Kidney (tissue), 14 donors: ENCODE measurements around the gene AUTS2. TPM values are rescaled to one million over a fixed set of nuclear protein-coding genes. Genes with fewer than 3 reads are reported as not detected.

Source experiments
- DNase-seq, 5 donors: peaks; one replicate each; pipeline ENCODE4 v3.0.0-alpha.2; 2013 to 2020
- FAIRE-seq: peaks from 2 replicates; lab custom pipeline; 2012; peaks lifted over from hg19 to GRCh38; lab: Jason Lieb, UNC
- H3K27ac ChIP-seq, 2 donors: one replicate each; pipeline ENCODE4 v1.7.0; 2013; ENCODE audit warnings: low read depth in 2 of 2, low read length in 2 of 2, inconsistent platforms in 1 of 2
- H3K27me3 ChIP-seq: one replicate; pipeline ENCODE4 v1.7.1; 2013; ENCODE audit warnings: low read length, inconsistent platforms; ENCODE audit not compliant: control insufficient read depth, insufficient read depth
- H3K36me3 ChIP-seq, 3 donors: one replicate each; pipeline versions ENCODE4 v1.7.0 to v1.7.1; 2013; ENCODE audit warnings: low read length in 3 of 3, control low read depth in 1 of 3, inconsistent platforms in 1 of 3; ENCODE audit not compliant: insufficient read depth in 3 of 3, control insufficient read depth in 2 of 3
- H3K4me1 ChIP-seq, 3 donors: one replicate each; pipeline versions ENCODE4 v1.7.0 to v1.7.1; 2013; ENCODE audit warnings: low read length in 3 of 3, inconsistent platforms in 1 of 3, low read depth in 1 of 3; ENCODE audit not compliant: control insufficient read depth in 2 of 3, insufficient read depth in 2 of 3
- H3K4me3 ChIP-seq, 3 donors: one replicate each; pipeline versions ENCODE4 v1.7.0 to v1.8.1; 2013; ENCODE audit warnings: low read length in 3 of 3, control low read depth in 1 of 3, inconsistent platforms in 1 of 3
- H3K9ac ChIP-seq, 3 donors: one replicate each; pipeline versions ENCODE4 v1.7.0 to v1.7.1; 2013; ENCODE audit warnings: low read length in 3 of 3, control low read depth in 1 of 3, inconsistent platforms in 1 of 3
- H3K9me3 ChIP-seq, 3 donors: one replicate each; pipeline versions ENCODE4 v1.7.0 to v1.7.1; 2013; ENCODE audit warnings: low read length in 3 of 3, control low read depth in 1 of 3, inconsistent platforms in 1 of 3; ENCODE audit not compliant: control insufficient read depth in 2 of 3, insufficient read depth in 1 of 3
- intact Hi-C: fragments of 100-400 bp; cut with DNase I; formaldehyde crosslinking; loops from one replicate; pipeline ENCODE4 v1.11.1; 2022
- polyA plus RNA-seq: library from polyadenylated mRNA; stranded (reverse); fragments of 350-450 nt; fragmentation: Illumina TruSeq; extraction: RNeasy Lipid Tissue Mini Kit (QIAGEN cat#74804); gene quantifications from one replicate; pipeline ENCODE4 v1.2.3, GENCODE V29; 2014; ENCODE audit warnings: low read depth, low replicate concordance; ENCODE audit not compliant: insufficient read depth
- total RNA-seq: library from RNA; stranded (reverse); fragmentation: NEBNext Ultra II Directional; extraction: Animal tissue kit (Norgen Biotek cat#: 25700); gene quantifications from one replicate; pipeline ENCODE4 v1.2.1, GENCODE V29; 2021
- TF ChIP-seq, protein P1 (sequence below): IDR thresholded peaks from 3 replicates; pipeline ENCODE4 v1.5.1; 2012; ENCODE audit warnings: mild to moderate bottlenecking, moderate library complexity, borderline replicate concordance; ENCODE audit not compliant: insufficient read depth; ENCODE audit errors: extremely low read depth
- donor health status: control.
- donor health status: control.
- donor health status: control.
- donor health status: control.
- donor health status: control.
- donor health status: DM: yes; HTN: yes; CAD: no.
- donor health status: Normal renal cell carcinoma (clear cell type).

The AUTS2 gene
- total and polyA plus RNA-seq, 2 donors from 2014 or later = 5.2 to 33.8 TPM

DNA sequence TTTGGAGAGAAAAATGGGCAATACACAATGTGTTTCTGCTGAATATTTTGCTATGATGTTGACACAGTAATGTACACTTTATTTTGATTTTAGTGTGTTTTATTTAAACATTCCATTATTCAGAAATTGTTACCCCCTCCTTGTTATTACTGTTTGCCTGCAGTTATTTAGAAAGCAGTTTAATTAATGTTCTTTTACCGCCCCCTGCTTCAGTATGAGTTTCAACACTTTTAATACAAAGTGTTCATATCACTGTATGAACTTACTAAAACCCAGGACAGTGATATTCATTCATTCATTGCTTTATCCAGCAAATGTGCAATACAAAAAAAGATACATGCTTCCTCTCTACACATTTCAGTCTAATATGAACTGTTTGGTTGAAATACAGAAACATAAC, 159.3 kb downstream of the AUTS2 start:
- DNase-seq (no peak), FAIRE-seq (no peak)
- Histone ChIP-seq H3K27ac (no peak overlapping the region), H3K9me3 (no peaks in the 10 kb centered on the region), H3K9ac (no peak overlapping the region), H3K27me3 (no peaks in the 10 kb centered on the region), H3K4me1 (no peaks in the 10 kb centered on the region), H3K4me3 (no peak overlapping the region), H3K36me3 (no peaks in the 10 kb centered on the region)
- intact Hi-C loops = no loop called here
- TF ChIP-seq, protein P1, sequence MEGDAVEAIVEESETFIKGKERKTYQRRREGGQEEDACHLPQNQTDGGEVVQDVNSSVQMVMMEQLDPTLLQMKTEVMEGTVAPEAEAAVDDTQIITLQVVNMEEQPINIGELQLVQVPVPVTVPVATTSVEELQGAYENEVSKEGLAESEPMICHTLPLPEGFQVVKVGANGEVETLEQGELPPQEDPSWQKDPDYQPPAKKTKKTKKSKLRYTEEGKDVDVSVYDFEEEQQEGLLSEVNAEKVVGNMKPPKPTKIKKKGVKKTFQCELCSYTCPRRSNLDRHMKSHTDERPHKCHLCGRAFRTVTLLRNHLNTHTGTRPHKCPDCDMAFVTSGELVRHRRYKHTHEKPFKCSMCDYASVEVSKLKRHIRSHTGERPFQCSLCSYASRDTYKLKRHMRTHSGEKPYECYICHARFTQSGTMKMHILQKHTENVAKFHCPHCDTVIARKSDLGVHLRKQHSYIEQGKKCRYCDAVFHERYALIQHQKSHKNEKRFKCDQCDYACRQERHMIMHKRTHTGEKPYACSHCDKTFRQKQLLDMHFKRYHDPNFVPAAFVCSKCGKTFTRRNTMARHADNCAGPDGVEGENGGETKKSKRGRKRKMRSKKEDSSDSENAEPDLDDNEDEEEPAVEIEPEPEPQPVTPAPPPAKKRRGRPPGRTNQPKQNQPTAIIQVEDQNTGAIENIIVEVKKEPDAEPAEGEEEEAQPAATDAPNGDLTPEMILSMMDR = no peak

DNA sequence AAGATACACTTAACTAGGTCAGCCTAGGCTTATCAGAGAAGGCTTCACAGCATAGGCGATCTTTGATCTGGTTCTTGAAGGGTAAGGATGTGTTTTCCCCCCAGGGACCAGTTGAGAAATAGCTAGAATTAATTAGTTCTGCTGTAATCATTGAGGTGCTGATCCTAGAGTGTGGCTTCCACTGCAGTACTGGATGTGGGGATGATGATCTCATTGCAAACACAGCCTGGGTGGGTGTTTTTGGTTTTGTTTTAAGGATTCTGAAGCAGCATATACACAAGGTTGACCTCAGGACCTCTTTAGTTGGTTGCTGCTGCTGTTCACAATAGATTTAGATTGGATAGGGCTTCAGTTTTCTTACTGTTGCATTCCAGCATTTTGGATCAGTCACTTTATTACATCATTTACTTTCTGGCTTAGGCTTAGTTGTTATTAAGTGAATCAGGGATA, 159.7 kb downstream of the AUTS2 start:
- H3K27ac ChIP-seq = no peak overlapping the region
- intact Hi-C loops = no loop called here
- H3K36me3 ChIP-seq = no peaks in the 10 kb centered on the region
- FAIRE-seq (no peak), DNase-seq (no peak)
- no peak overlapping the region for H3K4me3 ChIP-seq
- H3K4me1 ChIP-seq = no peaks in the 10 kb centered on the region
- TF ChIP-seq, protein P1 = no peak
- no peaks in the 10 kb centered on the region for H3K27me3 ChIP-seq
- H3K9ac ChIP-seq = no peak overlapping the region
- no peaks in the 10 kb centered on the region for H3K9me3 ChIP-seq

DNA sequence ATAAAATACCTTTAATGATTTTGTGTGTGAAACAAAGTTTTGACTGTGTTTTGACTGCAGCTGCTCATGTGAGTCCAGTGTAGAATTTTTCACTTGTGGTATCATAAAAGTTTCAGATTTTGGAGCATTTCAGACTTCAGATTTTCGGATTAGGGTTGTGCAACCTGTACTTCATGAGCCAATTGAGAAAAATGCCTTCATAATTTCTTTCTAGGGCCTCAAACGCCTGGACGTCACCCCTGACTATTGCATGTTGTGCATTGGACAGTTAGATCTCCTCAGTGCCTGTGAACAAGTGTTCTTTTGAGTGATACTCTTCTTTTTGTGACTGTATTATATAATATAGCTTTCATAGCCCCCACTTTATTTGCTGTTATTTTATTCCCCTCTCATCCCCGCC, 161.1 kb downstream of the AUTS2 start:
- H3K9ac ChIP-seq = no peak overlapping the region
- H3K4me1 ChIP-seq = no peaks in the 10 kb centered on the region
- H3K36me3 ChIP-seq = no peaks in the 10 kb centered on the region
- H3K27ac ChIP-seq = no peak overlapping the region
- H3K27me3 ChIP-seq = no peaks in the 10 kb centered on the region
- H3K4me3 ChIP-seq = no peak overlapping the region
- DNase-seq (no peak), FAIRE-seq (no peak)
- intact Hi-C loops = no loop called here
- no peaks in the 10 kb centered on the region for H3K9me3 ChIP-seq
- TF ChIP-seq, protein P1 = no peak

DNA sequence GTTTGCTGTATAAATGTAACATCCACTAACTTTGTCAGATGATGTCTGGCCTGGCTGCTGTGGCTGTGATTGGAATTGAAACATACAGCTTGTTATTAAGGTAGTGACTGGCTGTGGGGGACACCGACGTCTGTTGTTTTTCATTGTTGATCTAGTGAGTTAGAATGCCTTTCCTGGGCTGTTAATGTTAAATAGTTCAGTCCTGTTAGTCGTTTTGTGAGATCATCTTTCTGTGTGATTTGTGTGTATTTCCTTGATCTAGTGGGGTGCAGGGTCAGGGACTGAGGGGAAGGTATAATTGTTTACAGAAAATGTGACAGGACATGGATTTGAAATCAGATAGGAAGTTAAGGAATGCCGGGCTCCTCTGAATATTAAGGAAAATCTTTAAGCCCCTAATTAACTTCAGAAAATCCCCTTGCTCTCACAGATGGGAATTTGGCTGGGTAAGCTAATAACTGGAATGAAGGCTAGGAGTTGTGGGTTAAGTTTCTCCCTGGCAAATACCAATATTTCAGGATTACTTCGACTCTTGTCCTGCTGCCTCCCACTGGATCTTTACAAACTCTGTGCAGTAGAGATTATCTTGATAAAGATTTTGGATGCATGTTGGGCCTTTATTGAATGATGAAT, 163.1 kb downstream of the AUTS2 start:
- Histone ChIP-seq H3K9ac (no peak overlapping the region), H3K4me3 (no peak overlapping the region), H3K36me3 (no peaks in the 10 kb centered on the region), H3K9me3 (no peaks in the 10 kb centered on the region), H3K4me1 (no peaks in the 10 kb centered on the region), H3K27ac (no peak overlapping the region), H3K27me3 (no peaks in the 10 kb centered on the region)
- intact Hi-C loops = no loop called here
- FAIRE-seq (no peak), DNase-seq (no peak)
- TF ChIP-seq, protein P1 = no peak
